Brain microvascular endothelial cell (primary cell): ENCODE data around the gene PRKCD.

ENCODE experiments used
- DNase-seq: peaks from one replicate; pipeline ENCODE4 v3.0.0-alpha.2; 2020
- H3K27ac ChIP-seq: fragments of 250-450 bp; sonication (Bioruptor Pico); 2 replicates; pipeline ENCODE4 v1.5.1; 2020; ENCODE audit warnings: mild to moderate bottlenecking, moderate library complexity
- H3K27me3 ChIP-seq: fragments of 250-450 bp; sonication (Bioruptor Pico); replicated peaks from 2 replicates; pipeline ENCODE4 v1.5.1; 2020; ENCODE audit warnings: mild to moderate bottlenecking
- H3K36me3 ChIP-seq: fragments of 250-450 bp; sonication (Bioruptor Pico); replicated peaks from 2 replicates; pipeline ENCODE4 v1.5.1; 2020; ENCODE audit warnings: mild to moderate bottlenecking
- H3K4me3 ChIP-seq: 2 replicates; pipeline ENCODE4 v1.5.1; 2011; ENCODE audit warnings: low read depth, mild to moderate bottlenecking, control low read depth, low read length, moderate library complexity
- CTCF ChIP-seq: IDR thresholded peaks from 2 replicates; pipeline ENCODE4 v1.5.1; 2011; ENCODE audit warnings: low read depth, mild to moderate bottlenecking, moderate library complexity, low read length, control low read depth, inconsistent platforms; ENCODE audit errors: missing control alignments
- in situ Hi-C: cut with HindIII; loops from 2 replicates; pipeline ENCODE4 v1.10.0; 2017; ENCODE audit warnings: low sequenced_read_pairs, low pct_ligation_motif_present

PRKCD gene

GRCh38 chr3:53160061-53160659 lies 849 bp upstream of the PRKCD start:
- Histone ChIP-seq H3K27me3 (no peaks in the 10 kb centered on the region), H3K27ac (no peak overlapping the region), H3K36me3 (no peaks in the 10 kb centered on the region), H3K4me3 (peak overlapping the region; percentile 83)
- no peak for TF ChIP-seq CTCF
- in situ Hi-C loops, result no loop called here
- DNase-seq, result no peak

- in situ Hi-C loops, result no loop called here
- no peak for DNase-seq
- TF ChIP-seq CTCF, result no peak
Measured at GRCh38 chr3:53161450-53161819, 426 bp downstream of the PRKCD start.

GRCh38 chr3:53161820-53162671 lies 1.0 kb downstream of the PRKCD start:
- TF ChIP-seq CTCF, result no peak
- H3K36me3 ChIP-seq, result no peaks in the 10 kb centered on the region
- H3K27me3 ChIP-seq, result no peaks in the 10 kb centered on the region
- in situ Hi-C loops, result no loop called here
- no peak overlapping the region for H3K27ac ChIP-seq
- DNase-seq, result no peak
- H3K4me3 ChIP-seq, result peak overlapping the region; percentile 83

More at GRCh38 chr3:53161450-53161819, 426 bp downstream of the PRKCD start:
- no peaks in the 10 kb centered on the region for H3K36me3 ChIP-seq
- no peak overlapping the region for H3K27ac ChIP-seq
- peak overlapping the region; percentile 83 for H3K4me3 ChIP-seq
- H3K27me3 ChIP-seq, result no peaks in the 10 kb centered on the region

GRCh38 chr3:53162672-53163443 lies 1.8 kb downstream of the PRKCD start:
- in situ Hi-C loops, result no loop called here

More at GRCh38 chr3:53162672-53163443, 1.8 kb downstream of the PRKCD start:
- peak; percentile 5 for TF ChIP-seq CTCF
- H3K4me3 ChIP-seq, result peak overlapping the region; percentile 83
- no peak for DNase-seq
- no peak overlapping the region for H3K27ac ChIP-seq
- no peaks in the 10 kb centered on the region for H3K27me3 ChIP-seq
- no peaks in the 10 kb centered on the region for H3K36me3 ChIP-seq
